HG02798 (cell line): ENCODE measurements around the gene CXCL16.
A peak's percentile ranks its signal among the peaks of the same experiment; 100 is the strongest.
"Not testable (repeated sequence)": the region's sequence is repeated elsewhere in the genome, so short reads cannot be mapped to it uniquely, and the experiment has no call there.

Source experiments
- ATAC-seq: cut with Tn5 transposase; IDR thresholded peaks from one replicate; pipeline ENCODE4 v1.9.1; 2021; ENCODE audit warnings: mild to moderate bottlenecking; ENCODE audit not compliant: unreplicated experiment, poor library complexity

Gene CXCL16

DNA sequence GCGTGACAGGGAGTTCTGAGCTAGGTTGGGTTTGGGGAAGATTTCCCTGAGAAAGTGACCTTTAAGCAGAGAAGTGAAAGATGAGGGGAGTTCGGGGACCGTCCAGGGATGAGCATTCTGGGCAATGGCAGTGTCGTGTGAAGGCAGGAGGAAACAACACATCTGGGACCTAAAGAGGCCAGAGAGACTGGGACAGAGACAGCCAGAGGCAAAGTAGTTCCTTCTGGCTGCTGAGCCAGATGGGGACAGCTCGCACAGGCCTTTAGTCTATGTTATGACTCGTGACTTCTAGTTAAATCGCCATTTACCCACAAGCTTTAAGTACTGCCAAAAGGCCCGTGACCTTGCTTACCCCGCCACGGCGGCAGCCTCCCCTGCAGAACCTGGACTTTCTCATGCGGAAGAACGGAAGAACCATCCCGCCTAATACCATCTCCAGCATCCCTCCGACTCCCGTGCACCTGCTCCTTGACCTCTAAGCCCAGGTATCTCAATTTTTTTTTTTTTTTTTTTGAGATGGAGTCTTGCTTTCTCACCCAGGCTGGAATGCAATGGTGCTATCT is 17.0 kb downstream of the CXCL16 start:
- no peak for ATAC-seq

DNA sequence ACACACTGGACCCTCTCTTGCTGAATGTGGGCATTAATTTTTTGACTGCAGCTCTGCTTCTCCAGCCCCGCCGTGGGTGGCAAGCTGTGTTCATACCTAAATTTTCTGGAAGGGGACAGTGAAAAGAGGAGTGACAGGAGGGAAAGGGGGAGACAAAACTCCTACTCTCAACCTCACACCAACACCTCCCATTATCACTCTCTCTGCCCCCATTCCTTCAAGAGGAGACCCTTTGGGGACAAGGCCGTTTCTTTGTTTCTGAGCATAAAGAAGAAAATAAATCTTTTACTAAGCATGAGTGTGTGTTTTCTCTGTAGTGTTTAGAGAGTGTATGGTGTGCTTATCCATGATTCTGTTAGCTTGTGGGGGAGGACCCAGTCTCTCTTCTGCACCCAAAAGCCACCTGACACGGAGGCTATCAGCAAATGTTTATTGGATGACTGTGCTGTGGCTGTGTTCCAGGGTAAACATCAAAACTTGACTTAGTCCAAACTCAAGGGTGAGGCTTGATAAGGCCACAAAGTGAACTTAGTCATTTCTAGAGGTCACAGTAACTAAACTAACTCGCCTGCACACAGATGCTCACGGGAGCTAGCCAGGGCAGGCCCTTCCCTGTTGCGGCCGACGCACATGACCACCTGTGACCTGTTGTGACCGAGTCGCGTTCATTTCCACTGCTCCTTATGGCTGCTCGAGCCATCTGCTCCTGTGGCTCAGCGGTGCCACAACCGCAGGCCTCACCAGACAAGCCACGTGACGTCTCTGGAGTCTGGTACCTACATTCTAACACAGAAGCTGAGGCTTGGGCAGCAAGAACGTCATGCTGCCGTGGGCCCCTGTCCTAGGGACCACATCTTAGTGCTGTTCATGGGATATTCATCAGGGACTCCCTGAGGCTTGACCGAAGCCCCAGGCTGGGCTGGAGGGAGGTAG is 18.3 kb downstream of the CXCL16 start:
- no peak for ATAC-seq

DNA sequence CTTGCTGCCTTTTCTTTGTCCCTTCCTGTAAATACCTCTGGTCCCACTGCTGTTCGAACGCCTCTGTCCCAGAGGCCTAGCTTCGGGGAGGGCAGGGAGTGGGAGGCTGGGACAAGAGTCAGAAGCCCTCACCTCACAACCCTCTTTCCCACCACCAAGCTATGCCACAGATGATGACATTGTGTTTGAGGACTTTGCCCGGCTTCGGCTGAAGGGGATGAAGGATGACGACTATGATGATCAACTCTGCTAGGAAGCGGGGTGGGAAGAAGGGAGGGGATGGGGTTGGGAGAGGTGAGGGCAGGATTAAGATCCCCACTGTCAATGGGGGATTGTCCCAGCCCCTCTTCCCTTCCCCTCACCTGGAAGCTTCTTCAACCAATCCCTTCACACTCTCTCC is 18.9 kb downstream of the CXCL16 start:
- no peak for ATAC-seq

DNA sequence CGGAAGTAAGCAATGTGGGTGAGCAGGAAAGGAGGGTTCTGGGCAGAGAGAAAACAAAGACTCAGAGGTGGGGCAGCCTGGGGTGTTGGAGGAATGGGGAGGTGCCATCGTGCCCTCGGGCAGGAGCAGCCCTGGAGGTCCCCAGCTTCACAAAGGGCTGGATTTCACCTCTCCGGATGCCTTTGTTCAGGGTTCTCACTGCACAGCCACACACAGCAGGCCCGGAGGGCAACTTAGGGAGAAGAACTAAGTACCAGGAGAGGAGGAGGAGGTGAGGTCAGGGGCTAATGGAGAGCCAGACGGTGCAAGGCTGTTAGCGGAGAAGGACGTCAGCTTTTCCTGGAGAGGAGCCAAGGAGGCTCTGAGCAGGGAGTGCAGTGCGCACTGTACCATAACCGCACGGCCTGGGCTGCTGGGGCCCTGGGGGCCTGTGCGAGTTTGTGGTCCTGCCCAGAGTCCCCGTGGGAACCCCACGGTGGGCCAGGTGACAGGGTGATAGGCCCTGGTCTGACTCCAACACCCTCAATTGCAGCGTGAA is 20.0 kb downstream of the CXCL16 start:
- no peak for ATAC-seq

DNA sequence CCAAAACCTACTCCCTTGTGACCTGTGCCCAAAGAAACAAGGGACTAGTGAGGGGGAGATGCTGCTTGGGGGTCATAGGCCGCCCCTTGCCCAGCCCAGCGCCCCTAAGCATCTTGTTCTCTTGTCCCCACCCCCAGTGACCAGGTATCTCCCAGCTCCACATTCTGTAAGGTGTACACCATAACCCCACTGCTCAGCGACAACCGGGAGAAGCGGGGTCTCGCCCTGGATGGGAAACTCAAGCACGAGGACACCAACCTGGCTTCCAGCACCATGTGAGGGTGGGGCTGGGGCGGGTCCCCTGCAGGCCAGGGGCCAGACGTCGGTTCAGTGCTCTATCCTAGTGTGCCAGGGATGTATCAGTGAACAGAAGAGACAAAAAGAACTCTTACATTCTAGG is 20.6 kb downstream of the CXCL16 start:
- ATAC-seq, result no peak

DNA sequence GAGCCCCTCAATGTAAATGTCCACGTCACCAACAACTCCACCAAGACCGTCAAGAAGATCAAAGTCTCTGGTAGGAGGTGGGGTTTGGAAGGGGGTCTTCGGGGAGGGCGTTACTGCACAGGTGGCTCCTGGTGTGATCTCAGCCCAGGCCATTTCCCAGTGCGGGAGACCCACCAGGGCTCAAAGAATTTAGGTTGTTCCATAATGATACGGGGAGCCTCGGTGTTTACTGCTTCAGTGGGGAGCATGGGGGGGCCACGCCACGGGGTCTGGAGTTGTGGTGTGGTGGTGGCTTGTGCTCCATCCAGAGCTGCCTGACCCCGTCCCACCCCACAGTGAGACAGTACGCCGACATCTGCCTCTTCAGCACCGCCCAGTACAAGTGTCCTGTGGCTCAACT is 21.5 kb downstream of the CXCL16 start:
- ATAC-seq, result no peak

DNA sequence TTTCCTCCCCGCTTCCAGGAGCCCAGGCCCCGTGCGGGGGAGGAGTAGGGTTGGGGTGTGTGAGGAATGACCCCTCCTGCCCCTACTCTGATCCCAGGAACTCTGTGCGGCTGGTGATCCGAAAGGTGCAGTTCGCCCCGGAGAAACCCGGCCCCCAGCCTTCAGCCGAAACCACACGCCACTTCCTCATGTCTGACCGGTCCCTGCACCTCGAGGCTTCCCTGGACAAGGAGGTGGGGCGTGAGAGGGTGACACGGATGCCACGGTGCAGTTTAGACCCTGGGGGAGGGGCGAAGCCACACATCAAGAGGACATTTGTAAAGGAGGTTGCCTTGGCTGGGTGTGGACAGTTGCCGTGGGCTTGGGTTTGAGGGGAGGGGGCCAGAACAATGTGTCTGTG is 21.9 kb downstream of the CXCL16 start:
- ATAC-seq, result no peak

DNA sequence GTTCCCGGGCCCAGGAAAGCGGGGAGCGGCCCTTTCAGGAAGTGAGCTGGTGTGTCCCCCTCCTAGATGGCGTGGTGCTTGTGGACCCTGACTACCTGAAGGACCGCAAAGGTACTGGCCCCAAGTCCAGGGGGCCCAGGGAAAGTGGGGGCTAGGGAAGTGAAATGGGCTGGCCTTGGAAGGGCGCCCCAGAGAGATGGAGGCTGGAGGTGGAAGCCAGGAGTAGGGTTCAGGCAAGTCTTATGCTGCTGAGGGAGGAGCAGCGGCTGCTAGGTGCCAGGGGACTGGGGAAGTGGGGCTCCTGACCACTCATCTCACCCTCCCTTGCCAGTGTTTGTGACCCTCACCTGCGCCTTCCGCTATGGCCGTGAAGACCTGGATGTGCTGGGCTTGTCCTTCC is 23.6 kb downstream of the CXCL16 start:
- no peak for ATAC-seq

DNA sequence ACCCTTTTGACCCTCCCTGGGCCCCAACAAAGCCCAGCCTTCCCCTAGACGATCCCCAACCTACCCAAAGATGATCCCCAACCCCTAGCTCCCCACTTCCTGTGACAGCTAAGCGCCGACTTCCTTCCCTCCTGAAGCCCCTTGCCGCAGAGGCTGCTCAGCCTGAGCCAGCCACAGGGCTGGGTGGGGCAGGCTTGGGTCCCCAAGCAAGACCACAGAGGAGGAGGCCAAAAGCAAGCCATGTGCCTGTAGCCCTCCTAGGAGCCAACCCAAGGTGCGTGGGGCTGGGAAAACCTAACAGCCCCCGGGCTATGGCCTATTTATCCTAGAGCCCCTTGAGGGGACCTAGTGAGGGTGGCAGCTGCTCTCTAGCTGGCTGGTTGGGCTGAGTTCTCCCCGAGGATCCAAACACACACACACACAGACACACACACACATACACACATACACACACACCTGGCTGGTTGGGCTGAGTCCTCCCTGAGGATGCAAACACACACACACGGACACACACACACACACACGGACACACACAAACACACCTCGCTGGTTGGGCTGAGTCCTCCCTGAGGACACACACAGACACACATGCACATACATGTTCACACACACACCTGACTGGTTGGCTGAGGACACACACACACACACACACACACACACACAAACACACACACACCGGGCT is 24.5 kb downstream of the CXCL16 start:
- ATAC-seq, result no peak

DNA sequence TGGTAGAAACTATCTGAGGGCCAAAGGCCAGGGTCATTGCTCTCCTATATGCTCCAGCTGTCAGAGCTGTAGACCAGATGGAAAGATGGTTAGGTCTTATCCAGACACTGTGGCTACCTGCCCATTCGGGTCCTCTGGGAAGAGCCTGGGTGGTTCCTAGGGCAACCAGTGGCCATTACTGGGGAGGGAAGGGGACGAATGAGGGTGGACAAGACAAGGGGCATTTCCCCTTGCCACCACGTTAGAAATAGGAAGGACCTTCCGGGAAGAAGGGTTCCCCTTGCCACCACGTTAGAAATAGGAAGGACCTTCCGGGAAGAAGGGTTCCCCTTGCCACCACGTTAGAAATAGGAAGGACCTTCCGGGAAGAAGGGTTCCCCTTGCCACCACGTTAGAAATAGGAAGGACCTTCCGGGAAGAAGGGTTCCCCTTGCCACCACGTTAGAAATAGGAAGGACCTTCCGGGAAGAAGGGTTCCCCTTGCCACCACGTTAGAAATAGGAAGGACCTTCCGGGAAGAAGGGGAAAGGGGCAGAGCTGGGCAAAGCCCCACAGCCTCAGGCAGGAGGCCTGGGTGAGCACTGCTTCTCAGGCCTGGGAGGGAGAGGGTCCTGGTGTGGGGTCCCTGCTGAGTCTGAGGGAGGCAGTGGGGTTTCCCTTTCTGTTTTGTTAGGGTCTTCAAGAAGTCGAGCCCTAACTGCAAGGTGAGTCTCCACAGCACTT is 25.2 kb downstream of the CXCL16 start:
- not testable (repeated sequence) for ATAC-seq

DNA sequence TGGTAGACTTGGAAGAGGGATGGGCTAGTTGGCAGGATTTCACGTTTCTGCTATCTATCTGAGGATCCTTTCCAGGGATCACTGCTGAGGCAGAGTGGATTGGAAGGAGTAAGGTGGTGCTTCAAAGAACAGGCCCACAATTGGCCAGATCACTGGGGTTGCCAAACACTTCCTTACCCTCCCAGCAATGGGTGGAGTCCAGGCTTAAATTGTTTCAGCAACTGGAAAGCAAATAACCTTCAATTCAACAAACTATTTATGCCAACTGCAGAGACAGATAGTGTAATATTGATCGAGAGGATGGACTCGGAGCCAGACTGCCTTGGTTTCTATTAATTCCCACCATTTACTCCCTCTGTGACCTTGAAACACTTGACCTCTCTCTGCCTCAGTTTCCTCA is 27.2 kb downstream of the CXCL16 start:
- no peak for ATAC-seq

DNA sequence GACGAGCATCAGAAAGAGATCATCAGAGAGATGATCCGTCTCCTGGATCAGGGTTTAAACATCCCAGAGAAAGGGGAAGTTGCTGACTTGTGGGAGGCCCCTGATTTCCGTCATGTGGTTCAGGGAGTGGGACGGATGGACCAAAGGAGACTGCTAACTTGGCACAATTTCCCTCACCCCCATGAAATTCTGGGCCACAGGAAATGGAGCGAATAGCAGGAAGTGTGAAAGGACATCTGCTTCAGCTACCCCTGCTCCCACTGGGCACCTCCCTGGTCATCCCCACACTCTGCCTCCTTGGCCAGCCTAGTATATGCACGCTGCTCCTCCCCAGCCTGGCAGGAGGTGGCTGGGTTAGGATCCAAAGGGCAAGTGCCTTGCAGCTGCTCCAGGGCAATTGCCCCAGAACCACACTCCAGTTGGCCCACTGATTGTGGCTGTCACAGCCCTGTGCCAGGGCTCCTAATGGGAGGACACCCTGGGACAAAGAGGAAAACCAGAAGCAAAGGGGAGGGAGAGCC is 28.0 kb downstream of the CXCL16 start:
- no peak for ATAC-seq

DNA sequence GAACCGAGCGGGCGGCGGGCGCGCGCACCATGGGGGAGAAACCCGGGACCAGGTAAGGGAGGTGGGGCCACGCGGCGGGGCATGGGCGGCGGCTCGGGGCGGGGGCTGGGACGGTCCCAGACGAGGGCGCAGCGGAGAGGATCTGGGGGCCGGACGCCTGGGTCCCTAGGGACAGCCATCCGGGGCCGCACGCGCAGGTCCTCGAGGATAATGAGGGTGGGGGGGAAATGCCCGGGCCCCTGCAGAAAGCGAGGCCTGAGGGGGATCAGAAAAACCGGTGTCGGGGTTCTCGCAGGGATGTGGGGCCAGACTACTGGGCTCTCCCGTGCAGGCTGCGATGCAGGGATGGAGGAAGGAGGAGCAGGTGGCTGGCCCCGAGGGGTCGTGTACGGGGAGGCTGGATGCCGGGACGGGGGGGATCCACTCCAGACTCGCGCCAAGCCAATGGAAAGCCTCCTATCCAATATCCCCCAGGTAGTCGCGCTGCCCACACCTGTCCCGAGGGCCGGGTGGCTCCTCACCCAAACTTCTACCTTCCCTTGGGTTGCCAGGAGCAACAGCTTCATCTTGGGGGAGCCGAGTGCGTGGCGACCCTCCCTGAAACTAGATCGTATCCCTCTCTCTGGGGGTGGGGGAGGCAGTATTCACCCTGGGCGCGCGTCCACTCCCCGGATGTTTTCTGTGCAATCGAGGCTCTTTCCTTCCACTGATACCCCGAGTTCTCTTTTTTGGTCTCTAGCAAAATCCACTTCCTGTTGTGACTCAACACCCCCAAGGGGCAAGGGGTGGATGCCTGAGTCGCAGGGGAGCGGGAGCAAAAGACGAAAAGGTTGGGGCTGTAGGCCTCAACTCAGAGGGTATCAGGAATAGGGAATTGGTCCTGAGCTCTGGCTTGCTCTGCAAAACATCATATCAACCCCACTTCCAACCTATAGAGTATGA is 28.8 kb downstream of the CXCL16 start:
- ATAC-seq, result no peak

DNA sequence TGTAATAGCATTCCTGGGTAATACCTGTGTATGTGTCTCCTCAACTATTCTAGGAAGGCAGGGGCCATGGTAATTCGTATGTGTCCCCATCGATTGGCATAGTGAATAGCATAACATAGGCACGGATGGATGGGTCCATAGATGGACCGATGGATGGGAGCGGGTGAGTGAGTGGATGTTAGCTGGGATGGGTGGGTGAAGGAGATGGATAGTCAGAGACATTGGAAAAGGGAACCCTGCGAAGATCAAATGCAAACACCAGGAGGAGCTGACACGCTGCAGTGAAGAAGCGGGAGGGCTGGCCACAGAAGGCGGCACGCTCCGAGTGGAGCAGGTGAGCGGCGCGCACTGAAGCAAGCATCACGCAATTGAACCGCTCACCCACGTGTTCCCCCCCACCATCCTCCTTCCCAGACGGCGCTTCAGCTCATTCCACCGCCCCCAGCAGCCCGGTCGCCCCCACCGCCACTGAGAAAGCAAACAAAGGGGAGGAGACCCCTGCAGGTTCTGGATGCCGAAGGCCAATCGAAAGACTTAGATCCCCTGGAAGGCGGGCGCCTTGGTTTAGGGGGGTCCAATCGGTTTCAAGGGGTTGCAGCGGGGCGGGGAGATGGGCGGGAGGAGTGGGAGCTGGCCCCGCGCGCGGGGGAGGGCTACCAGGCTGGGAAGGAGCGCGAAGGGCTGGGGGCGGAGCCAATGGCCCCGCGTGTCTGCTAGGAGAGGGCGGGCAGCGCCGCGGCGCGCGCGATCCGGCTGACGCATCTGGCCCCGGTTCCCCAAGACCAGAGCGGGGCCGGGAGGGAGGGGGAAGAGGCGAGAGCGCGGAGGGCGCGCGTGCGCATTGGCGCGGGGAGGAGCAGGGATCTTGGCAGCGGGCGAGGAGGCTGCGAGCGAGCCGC is 29.7 kb downstream of the CXCL16 start, which contains the start of gene ARRB2:
Gene ARRB2, plus strand, starts transcription at position 839 of the 899 bp plus-strand sequence. CDS start 90 bp downstream, outside the sequence.
- ATAC-seq, result peak; percentile 90

DNA sequence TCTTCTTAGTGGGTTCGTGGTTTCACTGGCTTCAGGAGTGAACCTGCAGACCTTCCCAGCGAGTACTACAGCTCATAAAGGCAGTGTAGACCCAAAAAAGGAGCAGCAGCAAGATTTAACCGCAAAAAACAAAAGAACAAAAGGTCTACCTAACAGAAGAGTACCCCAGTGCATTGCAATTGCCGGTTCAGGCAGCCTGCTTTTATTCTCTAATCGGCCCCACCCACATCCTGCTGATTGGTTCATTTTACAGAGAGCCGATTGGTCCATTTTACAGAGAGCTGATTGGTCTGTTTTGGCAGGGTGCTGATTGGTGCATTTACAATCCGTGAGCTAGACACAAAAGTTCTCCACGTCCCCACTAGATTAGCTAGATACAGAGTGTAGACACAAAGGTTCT is 31.3 kb downstream of the CXCL16 start:
- ATAC-seq, result no peak

DNA sequence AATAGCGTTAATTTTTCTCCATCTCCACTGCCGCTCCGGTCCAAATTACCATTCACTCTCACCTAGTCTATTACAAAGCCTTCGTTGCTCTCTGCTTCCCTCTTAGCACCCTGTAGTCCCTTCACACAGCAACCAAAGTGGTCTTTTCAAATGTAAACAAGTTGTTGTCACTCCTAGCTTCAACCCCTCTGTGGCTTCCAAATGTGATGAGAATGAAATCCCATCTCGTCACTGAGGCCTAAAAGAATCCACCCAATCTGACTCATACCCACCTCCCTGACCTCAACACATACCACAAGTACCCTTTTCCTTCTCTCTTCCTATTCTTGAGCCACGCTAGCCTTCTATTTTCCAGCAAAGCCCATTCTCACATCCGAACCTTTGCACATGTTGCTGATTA is 33.6 kb downstream of the CXCL16 start:
- ATAC-seq, result no peak

DNA sequence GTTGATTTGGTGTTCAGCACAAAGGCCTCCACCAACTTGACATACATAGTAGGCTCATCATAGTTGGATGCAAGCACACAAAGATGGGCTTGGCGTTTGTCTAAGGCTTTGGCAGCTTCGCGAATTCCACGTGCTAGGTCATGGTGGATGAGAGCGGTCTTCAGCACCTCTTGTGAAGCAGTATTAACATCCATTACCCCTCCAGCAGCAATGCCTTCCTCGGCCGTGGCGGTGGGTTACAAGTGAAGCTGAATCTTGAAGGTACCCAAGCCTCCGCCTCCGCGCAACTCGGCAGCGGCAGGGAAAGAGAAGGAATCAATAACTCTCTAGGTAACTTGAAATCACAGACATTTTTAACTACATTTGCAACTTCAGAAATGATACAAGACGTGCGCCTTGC is 34.7 kb downstream of the CXCL16 start:
- no peak for ATAC-seq

DNA sequence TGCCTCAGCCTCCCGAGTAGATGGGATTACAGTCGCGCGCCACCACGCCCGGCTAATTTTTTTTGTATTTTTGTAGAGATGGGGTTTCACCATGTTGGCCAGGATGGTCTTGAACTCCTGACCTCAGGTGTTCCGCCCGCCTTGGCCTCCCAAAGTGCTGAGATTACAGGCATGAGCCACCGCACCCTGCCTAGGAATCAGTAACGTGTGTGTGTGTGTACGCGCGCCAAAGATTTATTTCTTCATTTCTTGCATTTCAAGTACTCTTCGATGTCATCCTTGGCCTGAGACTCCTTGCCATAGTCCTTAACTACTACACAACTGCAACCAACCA is 35.2 kb downstream of the CXCL16 start:
- ATAC-seq, result not testable (repeated sequence)
